Fibroblast of mammary gland (primary cell): Measurements from ENCODE around the gene COL23A1.

Source experiments
- DNase-seq: peaks from one replicate; pipeline ENCODE4 v3.0.0-alpha.2; 2010; ENCODE audit warnings: low read depth
- H3K4me3 ChIP-seq: 2 replicates; pipeline ENCODE4 v1.5.1; 2011; ENCODE audit warnings: low read depth, mild to moderate bottlenecking, low read length, moderate library complexity; ENCODE audit not compliant: control insufficient read depth
- CTCF ChIP-seq: conservative IDR thresholded peaks from 2 replicates; pipeline ENCODE4 v1.5.1; 2011; ENCODE audit warnings: low read depth, low read length, inconsistent platforms; ENCODE audit not compliant: control insufficient read depth, insufficient read depth

Gene COL23A1

GRCh38 chr5:178530526-178530925 lies 59.7 kb downstream of the COL23A1 start:
- TF ChIP-seq CTCF = no peak
- no peak overlapping the region for H3K4me3 ChIP-seq
- DNase-seq = no peak

- no peak overlapping the region for H3K4me3 ChIP-seq
- DNase-seq = no peak
- TF ChIP-seq CTCF = no peak
Observed at GRCh38 chr5:178529080-178529479, 61.1 kb downstream of the COL23A1 start.

GRCh38 chr5:178527458-178528307 lies 62.5 kb downstream of the COL23A1 start:
- no peak for DNase-seq
- H3K4me3 ChIP-seq = no peak overlapping the region
- TF ChIP-seq CTCF = no peak

- no peak for TF ChIP-seq CTCF
- no peak overlapping the region for H3K4me3 ChIP-seq
- DNase-seq = no peak
Observed at GRCh38 chr5:178526773-178527457, 63.3 kb downstream of the COL23A1 start.

GRCh38 chr5:178525906-178526732 lies 64.1 kb downstream of the COL23A1 start:
- H3K4me3 ChIP-seq = no peak overlapping the region
- DNase-seq = no peak
- no peak for TF ChIP-seq CTCF

- H3K4me3 ChIP-seq = no peak overlapping the region
- DNase-seq = no peak
- TF ChIP-seq CTCF = no peak
Observed at GRCh38 chr5:178524093-178524882, 65.9 kb downstream of the COL23A1 start.
